Bronchial smooth muscle cell (primary cell): ENCODE results near the gene CUZD1. TPM values are rescaled to one million over a fixed set of nuclear protein-coding genes. Genes with fewer than 3 reads are reported as not detected.

Experiments used
- total RNA-seq: library from RNA; depleted of rRNA; stranded (reverse); fragments of >200 nt; gene quantifications from 2 replicates; pipeline ENCODE4 v1.2.1, GENCODE V29; 2014

The CUZD1 gene
- total RNA-seq = 0.43 and 0.47 TPM in 2 replicates

GRCh38 chr10:122845783-122846332, at the start of gene CUZD1:
Gene CUZD1 (minus strand): TSS chr10:122845857. CDS start chr10:122845843, 14 bp downstream.

GRCh38 chr10:122879339-122880273, 33.9 kb upstream of the CUZD1 start, which contains the start of gene FAM24B:
Gene FAM24B (minus strand): TSS chr10:122879581. CDS start chr10:122850515, 29,066 bp downstream.

Other genes starting within 250 kb of the CUZD1 start
- not detected in 2 replicates for gene C10orf120, start 146.0 kb downstream of the CUZD1 start, total RNA-seq
- 7.3 and 10.7 TPM in 2 replicates for gene FAM24B, start 33.7 kb upstream of the CUZD1 start, total RNA-seq
- not detected in 2 replicates for gene FAM24A, start 64.8 kb upstream of the CUZD1 start, total RNA-seq
- gene C10orf88, start 108.4 kb upstream of the CUZD1 start, total RNA-seq = 11.2 and 11.5 TPM in 2 replicates
- 6.1 and 7.3 TPM in 2 replicates for gene PSTK, start 134.5 kb upstream of the CUZD1 start, total RNA-seq
- gene IKZF5, start 162.9 kb upstream of the CUZD1 start, total RNA-seq = 1.2 and 2.2 TPM in 2 replicates
- 4.4 and 7.1 TPM in 2 replicates for gene ACADSB, start 163.1 kb upstream of the CUZD1 start, total RNA-seq